Measurements from ENCODE around the gene DIAPH3.

GRCh38 chr13:60143775-60144174 lies 20.0 kb downstream of the DIAPH3 start:
- TF ChIP-seq CTCF (IDR thresholded peaks at IDR 0.05) (no peak), EZH2 (IDR thresholded peaks at IDR 0.05; ENCODE audit: borderline replicate concordance, insufficient read depth, low read depth, low read length, poor library complexity, severe bottlenecking) (no peak)
